KMS-11 (cell line): Measurements from ENCODE around the gene ROR1.

Experiments
- H2AFZ ChIP-seq: fragments of 200-600 bp; sonication (generic); 2 replicates; pipeline ENCODE4 v1.6.1; 2016; ENCODE audit warnings: antibody characterized with exemption, mixed run types, low read depth
- H3K27ac ChIP-seq: fragments of 200-600 bp; sonication (generic); 2 replicates; pipeline ENCODE4 v1.6.1; 2016; ENCODE audit warnings: mild to moderate bottlenecking, mixed run types
- H3K27me3 ChIP-seq: fragments of 200-600 bp; sonication (generic); 2 replicates; pipeline ENCODE4 v1.6.1; 2017; ENCODE audit warnings: mild to moderate bottlenecking, low read depth, mixed run types, moderate library complexity; ENCODE audit not compliant: insufficient read depth
- H3K36me3 ChIP-seq: fragments of 200-600 bp; sonication (generic); 2 replicates; pipeline ENCODE4 v1.6.1; 2017; ENCODE audit warnings: mild to moderate bottlenecking, mixed run types; ENCODE audit not compliant: insufficient read depth
- H3K4me1 ChIP-seq: fragments of 200-600 bp; sonication (generic); 2 replicates; pipeline ENCODE4 v1.6.1; 2016; ENCODE audit warnings: mild to moderate bottlenecking, low read depth, mixed run types; ENCODE audit not compliant: poor library complexity, severe bottlenecking
- H3K4me2 ChIP-seq: fragments of 200-600 bp; sonication (generic); 2 replicates; pipeline ENCODE4 v1.7.0; 2016; ENCODE audit warnings: mild to moderate bottlenecking, mixed run types
- H3K4me3 ChIP-seq: fragments of 200-600 bp; sonication (generic); IDR thresholded peaks from 2 replicates; pipeline ENCODE4 v1.6.1; 2017; ENCODE audit warnings: low read depth, low read length, mixed read lengths; ENCODE audit not compliant: insufficient read depth
- H3K79me2 ChIP-seq: fragments of 200-600 bp; sonication (generic); 2 replicates; pipeline ENCODE4 v1.6.1; 2016; ENCODE audit warnings: low read depth, mixed run types; ENCODE audit not compliant: insufficient read depth
- H3K9ac ChIP-seq: fragments of 200-600 bp; sonication (generic); 2 replicates; pipeline ENCODE4 v1.6.1; 2016; ENCODE audit warnings: mild to moderate bottlenecking, mixed run types
- H4K20me1 ChIP-seq: fragments of 200-600 bp; sonication (generic); 2 replicates; pipeline ENCODE4 v1.6.1; 2016; ENCODE audit warnings: mild to moderate bottlenecking, mixed run types; ENCODE audit not compliant: insufficient read depth
- TF ChIP-seq, protein P1 (sequence below): fragments of 200-600 bp; sonication (generic); conservative IDR thresholded peaks from 2 replicates; pipeline ENCODE4 v1.6.1; 2017; ENCODE audit warnings: low read depth, mild to moderate bottlenecking, antibody characterized with exemption, low read length, moderate library complexity, mixed read lengths

Gene ROR1

DNA sequence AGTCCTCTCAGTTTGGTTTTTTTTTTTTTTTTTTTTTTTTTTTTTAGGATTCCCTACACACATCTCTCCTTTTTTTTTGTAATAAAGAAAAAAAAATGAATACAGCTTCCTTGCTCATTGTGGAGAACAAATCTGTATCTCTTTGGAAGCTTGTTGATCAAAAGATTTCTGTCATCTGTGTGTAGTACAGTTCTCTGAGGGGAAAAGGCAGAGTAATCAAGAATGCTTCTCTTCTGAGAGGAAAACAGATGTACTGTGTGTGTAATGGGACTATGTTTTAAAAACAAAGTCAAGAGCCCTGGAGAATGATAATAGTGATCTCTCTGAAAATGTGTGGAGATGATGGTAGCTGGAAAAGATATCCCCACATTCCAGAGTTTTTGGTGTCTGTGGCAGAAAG is 16.5 kb upstream of the ROR1 start:
- H3K79me2 ChIP-seq = no peaks in the 10 kb centered on the region
- H3K4me2 ChIP-seq = no peak overlapping the region

GRCh38 chr1:63758791-63759190 is 15.0 kb upstream of the ROR1 start:
- Histone ChIP-seq H3K36me3 (no peaks in the 10 kb centered on the region), H2AFZ (no peak overlapping the region), H3K4me2 (no peak overlapping the region), H3K79me2 (no peaks in the 10 kb centered on the region), H3K4me3 (no peak overlapping the region), H3K27me3 (no peaks in the 10 kb centered on the region), H3K4me1 (no peaks in the 10 kb centered on the region), H3K27ac (no peak overlapping the region), H3K9ac (no peak overlapping the region), H4K20me1 (no peaks in the 10 kb centered on the region)
- TF ChIP-seq, protein P1, sequence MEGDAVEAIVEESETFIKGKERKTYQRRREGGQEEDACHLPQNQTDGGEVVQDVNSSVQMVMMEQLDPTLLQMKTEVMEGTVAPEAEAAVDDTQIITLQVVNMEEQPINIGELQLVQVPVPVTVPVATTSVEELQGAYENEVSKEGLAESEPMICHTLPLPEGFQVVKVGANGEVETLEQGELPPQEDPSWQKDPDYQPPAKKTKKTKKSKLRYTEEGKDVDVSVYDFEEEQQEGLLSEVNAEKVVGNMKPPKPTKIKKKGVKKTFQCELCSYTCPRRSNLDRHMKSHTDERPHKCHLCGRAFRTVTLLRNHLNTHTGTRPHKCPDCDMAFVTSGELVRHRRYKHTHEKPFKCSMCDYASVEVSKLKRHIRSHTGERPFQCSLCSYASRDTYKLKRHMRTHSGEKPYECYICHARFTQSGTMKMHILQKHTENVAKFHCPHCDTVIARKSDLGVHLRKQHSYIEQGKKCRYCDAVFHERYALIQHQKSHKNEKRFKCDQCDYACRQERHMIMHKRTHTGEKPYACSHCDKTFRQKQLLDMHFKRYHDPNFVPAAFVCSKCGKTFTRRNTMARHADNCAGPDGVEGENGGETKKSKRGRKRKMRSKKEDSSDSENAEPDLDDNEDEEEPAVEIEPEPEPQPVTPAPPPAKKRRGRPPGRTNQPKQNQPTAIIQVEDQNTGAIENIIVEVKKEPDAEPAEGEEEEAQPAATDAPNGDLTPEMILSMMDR = no peak

More for the DNA sequence above, 16.5 kb upstream of the ROR1 start:
- Histone ChIP-seq H2AFZ (no peak overlapping the region), H3K27me3 (no peaks in the 10 kb centered on the region), H4K20me1 (no peaks in the 10 kb centered on the region), H3K4me1 (no peaks in the 10 kb centered on the region), H3K4me3 (no peak overlapping the region), H3K27ac (no peak overlapping the region), H3K36me3 (no peaks in the 10 kb centered on the region), H3K9ac (no peak overlapping the region)
- TF ChIP-seq, protein P1 = no peak

GRCh38 chr1:63759778-63760177 is 14.0 kb upstream of the ROR1 start:
- H4K20me1 ChIP-seq = no peaks in the 10 kb centered on the region
- H3K79me2 ChIP-seq = no peaks in the 10 kb centered on the region
- TF ChIP-seq, protein P1 = no peak
- H3K36me3 ChIP-seq = no peaks in the 10 kb centered on the region
- H2AFZ ChIP-seq = no peak overlapping the region
- H3K4me3 ChIP-seq = no peak overlapping the region
- no peak overlapping the region for H3K4me2 ChIP-seq
- no peaks in the 10 kb centered on the region for H3K4me1 ChIP-seq
- no peak overlapping the region for H3K27ac ChIP-seq
- H3K9ac ChIP-seq = no peak overlapping the region
- H3K27me3 ChIP-seq = no peaks in the 10 kb centered on the region

GRCh38 chr1:63770381-63770780 is 3.4 kb upstream of the ROR1 start:
- no peak overlapping the region for H3K27ac ChIP-seq

More at GRCh38 chr1:63770381-63770780, 3.4 kb upstream of the ROR1 start:
- Histone ChIP-seq H3K4me3 (no peak overlapping the region), H3K79me2 (no peaks in the 10 kb centered on the region), H2AFZ (no peak overlapping the region), H3K36me3 (no peaks in the 10 kb centered on the region), H4K20me1 (no peaks in the 10 kb centered on the region), H3K4me2 (no peak overlapping the region), H3K4me1 (peaks cover 24% of the 10 kb centered on the region), H3K27me3 (no peaks in the 10 kb centered on the region), H3K9ac (no peak overlapping the region)
- TF ChIP-seq, protein P1 = no peak
